AG09319 (cell line): ENCODE data around the gene ZNF429.
"Not testable (repeated sequence)": the region's sequence is repeated elsewhere in the genome, so short reads cannot be mapped to it uniquely, and the experiment has no call there.

Source experiments
- DNase-seq: peaks from one replicate; pipeline ENCODE4 v3.0.0-alpha.2; 2010; ENCODE audit warnings: low read depth; ENCODE audit errors: extremely low read depth
- CTCF ChIP-seq: IDR thresholded peaks from 2 replicates; pipeline ENCODE4 v1.5.1; 2011; ENCODE audit warnings: low read depth, mild to moderate bottlenecking, inconsistent platforms, low read length, moderate library complexity

Gene ZNF429

DNA sequence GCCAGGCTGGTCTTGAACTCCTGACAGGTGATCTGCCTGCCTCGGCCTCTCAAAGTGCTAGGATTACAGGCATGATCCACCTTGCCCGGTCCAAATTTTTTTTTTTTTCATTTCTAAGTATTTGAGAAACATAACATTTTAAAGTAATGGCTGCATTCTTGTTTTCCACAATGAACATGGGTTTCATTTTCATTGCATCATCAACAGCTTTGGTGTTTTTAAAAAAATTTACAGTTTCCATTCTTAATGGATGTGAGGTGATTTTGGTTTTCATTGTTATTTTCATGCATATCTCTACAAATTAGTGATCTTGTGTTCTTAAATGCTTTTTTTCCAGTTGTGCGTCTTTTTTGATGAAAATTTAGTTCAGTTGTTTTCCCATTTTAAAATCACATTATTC lies 27.5 kb downstream of the ZNF429 start:
- no peak for TF ChIP-seq CTCF
- DNase-seq: no peak

GRCh38 chr19:21536741-21537290 lies 31.4 kb downstream of the ZNF429 start:
- not testable (repeated sequence) for DNase-seq

DNA sequence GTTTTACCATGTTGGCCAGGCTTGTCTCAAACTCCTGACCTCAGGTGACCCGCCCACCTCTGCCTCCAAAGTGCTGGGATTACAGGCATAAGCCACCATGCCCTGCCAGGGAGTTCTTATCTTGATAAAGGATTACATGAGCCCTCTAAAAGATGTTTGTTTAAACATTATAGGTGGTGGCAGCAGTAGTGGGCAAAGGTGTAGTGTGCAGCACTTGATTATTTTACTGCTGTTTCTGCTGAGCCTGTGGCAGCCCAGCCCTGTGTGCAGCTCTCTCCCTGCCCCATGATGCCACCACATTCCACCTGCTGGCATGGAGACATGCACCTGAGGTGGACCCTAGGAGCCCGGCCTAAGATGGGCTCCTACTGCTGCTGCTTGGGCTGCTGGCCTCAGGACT lies 54.0 kb downstream of the ZNF429 start:
- DNase-seq: no peak
- TF ChIP-seq CTCF: no peak

GRCh38 chr19:21564406-21564805 lies 59.0 kb downstream of the ZNF429 start:
- no peak for DNase-seq
- TF ChIP-seq CTCF: no peak

DNA sequence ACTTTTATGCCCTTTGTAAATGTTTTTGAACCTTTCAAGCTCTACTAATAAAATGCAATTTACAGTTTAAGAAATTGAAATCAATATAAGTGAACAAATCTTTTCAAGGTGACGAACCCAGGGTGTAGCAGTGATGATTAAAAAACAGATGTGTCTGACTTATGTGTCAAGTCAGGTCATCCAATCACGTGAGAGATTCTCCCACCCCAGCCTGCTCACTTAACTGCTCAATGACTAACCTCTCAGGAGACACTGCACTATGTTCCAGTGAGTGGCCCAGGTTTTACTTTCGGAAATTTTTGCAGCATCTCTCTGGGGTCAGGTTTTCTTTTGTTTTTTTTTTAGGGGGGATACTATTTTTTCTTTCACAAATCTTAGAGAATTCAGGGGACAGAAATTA lies 60.7 kb downstream of the ZNF429 start:
- no peak for TF ChIP-seq CTCF
- no peak for DNase-seq

GRCh38 chr19:21567806-21568205 lies 62.4 kb downstream of the ZNF429 start:
- not testable (repeated sequence) for DNase-seq

DNA sequence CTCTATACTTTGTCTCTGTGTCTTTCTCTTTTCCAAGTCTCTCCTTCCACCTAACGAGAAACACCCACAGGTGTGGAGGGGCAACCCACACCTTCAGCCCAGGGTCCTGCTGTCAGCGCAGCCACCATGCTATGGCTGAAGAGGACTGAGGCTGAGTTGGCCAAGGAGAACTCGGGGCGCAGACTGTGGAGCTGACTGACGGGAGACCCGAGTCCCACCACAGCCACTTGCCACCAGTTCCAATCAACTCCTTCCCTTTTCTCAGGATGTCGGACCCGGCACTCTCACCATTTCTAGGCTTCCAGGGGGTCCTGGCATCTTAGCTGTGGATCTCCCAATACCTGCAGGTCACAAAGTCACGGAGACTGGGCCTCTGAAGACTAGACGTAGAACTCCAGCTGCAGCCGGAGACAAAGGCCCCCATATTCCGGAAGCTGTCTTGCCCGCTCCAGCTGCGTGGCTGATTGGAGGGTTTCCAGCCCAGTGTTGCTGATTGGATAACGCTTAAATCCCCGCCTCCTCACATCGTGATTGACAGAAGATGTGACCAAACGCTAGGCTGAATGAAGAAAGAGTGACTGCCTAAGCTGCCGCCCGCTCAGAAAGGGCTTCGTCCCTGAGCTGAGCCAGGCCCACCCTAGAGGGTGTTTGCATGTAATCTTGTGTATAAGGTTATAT lies 63.6 kb downstream of the ZNF429 start:
- peak; percentile 81 for DNase-seq
- no peak for TF ChIP-seq CTCF

DNA sequence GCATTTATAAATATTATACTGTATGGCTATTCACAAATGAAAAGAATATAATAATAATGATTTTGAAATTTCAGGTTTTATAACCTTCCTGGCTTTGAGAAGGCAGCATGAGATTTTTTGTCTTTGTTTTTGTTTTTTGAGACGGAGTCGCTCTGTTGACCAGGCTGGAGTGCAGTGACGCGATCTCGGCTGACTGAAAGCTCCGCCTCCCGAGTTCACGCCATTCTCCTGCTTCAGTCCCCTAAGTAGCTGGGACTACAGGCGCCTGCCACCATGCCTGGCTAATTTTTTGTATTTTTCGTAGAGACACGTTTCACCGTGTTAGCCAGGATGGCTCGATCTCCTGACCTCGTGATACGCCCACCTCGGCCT lies 64.1 kb downstream of the ZNF429 start:
- peak; percentile 2 for DNase-seq
- no peak for TF ChIP-seq CTCF
